ENCODE results near the gene GRK5.

DNA sequence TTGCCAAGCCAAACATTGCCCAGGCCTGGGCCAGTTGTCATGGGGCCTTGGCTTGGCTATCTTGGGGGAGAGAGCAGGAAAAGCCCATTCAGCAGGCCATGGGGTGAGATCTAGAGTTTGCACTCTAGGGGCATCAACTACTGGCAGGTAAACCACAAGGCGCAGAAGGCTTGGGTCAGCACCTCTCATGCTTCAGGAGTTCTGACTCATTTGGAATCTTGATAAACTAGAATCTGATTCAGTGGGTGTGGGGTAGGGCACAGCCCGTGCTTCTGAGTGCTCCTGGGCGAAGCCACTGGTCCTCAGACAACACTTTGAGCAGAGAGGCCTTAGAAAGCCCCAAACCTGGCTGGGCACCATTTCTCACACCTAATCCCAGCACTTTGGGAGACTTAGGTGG lies 254.0 kb downstream of the GRK5 start:
- TF ChIP-seq, protein P1, sequence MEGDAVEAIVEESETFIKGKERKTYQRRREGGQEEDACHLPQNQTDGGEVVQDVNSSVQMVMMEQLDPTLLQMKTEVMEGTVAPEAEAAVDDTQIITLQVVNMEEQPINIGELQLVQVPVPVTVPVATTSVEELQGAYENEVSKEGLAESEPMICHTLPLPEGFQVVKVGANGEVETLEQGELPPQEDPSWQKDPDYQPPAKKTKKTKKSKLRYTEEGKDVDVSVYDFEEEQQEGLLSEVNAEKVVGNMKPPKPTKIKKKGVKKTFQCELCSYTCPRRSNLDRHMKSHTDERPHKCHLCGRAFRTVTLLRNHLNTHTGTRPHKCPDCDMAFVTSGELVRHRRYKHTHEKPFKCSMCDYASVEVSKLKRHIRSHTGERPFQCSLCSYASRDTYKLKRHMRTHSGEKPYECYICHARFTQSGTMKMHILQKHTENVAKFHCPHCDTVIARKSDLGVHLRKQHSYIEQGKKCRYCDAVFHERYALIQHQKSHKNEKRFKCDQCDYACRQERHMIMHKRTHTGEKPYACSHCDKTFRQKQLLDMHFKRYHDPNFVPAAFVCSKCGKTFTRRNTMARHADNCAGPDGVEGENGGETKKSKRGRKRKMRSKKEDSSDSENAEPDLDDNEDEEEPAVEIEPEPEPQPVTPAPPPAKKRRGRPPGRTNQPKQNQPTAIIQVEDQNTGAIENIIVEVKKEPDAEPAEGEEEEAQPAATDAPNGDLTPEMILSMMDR (conservative IDR thresholded peaks at IDR 0.05; ENCODE audit: low read depth, low read length): 0 out of 2 replicates have a peak, but pooled peaks have one; percentile 23
- TF ChIP-seq EZH2 (IDR thresholded peaks at IDR 0.05; ENCODE audit: low read length, unreplicated experiment): no peak
- TF ChIP-seq EZH2phosphoT487 (IDR thresholded peaks at IDR 0.05; ENCODE audit: borderline replicate concordance, low read length): no peak
